C4-2B (cell line): ENCODE results near the gene SH3GL1.

Source experiments
- CTCF ChIP-seq: fragments of 450-650 bp; conservative IDR thresholded peaks from 2 replicates; pipeline ENCODE4 v1.5.1; 2017; ENCODE audit warnings: mild to moderate bottlenecking
- ZFX ChIP-seq: fragments of 450-650 bp; IDR thresholded peaks from 2 replicates; pipeline ENCODE4 v1.6.1; 2017

- TF ChIP-seq CTCF (no peak; the same call in 1 of the 2 replicates), ZFX (no peak)
Measured at GRCh38 chr19:4362831-4363545, 37.4 kb downstream of the SH3GL1 start.
